Testis (tissue), 2 donors: Measurements from ENCODE around the gene CEP104.

ENCODE experiments used
- POLR2A ChIP-seq: fragments of 450-650 bp; IDR thresholded peaks from one replicate; pipeline ENCODE4 v1.6.1; 2017; ENCODE audit warnings: antibody characterized with exemption, mild to moderate bottlenecking, moderate library complexity
- TF ChIP-seq, protein P1 (sequence below), 3 experiments: fragments of 450-650 bp in 2 of 3; fragments of 200-600 bp in 1 of 3; sonication (generic) in 1 of 3; IDR thresholded peaks; one replicate each; pipeline ENCODE4 v1.5.1; 2016 to 2019; ENCODE audit warnings: antibody characterized with exemption in 3 of 3, mild to moderate bottlenecking in 2 of 3, moderate library complexity in 1 of 3

DNA sequence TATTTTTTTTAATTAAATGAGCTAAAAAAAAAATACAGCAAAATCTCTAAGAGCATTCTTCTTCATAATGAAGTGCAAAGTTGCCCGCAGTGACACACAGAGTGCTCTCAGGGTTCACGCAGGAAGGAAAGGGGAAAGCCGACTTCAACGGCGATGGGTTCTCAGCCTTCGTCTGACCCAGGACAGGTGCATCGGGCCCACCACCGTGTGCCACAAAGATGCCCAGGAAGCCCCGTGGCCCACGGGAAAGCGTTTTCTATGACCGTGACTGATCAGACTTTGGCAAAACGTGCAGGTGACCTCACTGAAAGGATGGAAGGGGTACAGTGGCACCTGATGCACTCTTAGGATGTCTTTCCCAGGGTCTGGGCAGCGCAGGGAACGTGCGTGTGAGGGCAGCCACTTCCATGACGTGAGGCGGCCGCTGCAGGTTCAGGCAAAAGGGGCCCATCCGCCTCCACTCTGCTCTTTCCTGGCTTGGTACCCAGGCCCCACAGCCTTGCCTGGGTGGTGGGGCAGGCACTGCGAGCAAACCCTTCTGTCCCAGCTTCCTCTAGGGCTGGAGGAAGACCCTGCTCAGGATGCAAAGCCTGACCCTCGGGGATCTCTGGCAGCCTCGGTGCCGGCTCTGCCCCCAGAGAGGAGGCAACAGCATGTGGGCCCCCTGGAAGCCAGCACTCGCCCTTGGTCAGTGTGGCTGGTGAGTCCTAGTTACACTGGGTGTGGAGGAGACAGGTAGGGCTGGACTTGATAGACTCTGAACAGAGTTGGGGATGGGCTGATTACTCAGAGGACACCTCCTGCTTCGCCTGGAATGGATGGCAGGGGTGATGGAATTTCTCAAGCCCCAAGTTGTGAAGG lies 69.0 kb downstream of the CEP104 start:
- TF ChIP-seq POLR2A, result no peak
- TF ChIP-seq, protein P1, sequence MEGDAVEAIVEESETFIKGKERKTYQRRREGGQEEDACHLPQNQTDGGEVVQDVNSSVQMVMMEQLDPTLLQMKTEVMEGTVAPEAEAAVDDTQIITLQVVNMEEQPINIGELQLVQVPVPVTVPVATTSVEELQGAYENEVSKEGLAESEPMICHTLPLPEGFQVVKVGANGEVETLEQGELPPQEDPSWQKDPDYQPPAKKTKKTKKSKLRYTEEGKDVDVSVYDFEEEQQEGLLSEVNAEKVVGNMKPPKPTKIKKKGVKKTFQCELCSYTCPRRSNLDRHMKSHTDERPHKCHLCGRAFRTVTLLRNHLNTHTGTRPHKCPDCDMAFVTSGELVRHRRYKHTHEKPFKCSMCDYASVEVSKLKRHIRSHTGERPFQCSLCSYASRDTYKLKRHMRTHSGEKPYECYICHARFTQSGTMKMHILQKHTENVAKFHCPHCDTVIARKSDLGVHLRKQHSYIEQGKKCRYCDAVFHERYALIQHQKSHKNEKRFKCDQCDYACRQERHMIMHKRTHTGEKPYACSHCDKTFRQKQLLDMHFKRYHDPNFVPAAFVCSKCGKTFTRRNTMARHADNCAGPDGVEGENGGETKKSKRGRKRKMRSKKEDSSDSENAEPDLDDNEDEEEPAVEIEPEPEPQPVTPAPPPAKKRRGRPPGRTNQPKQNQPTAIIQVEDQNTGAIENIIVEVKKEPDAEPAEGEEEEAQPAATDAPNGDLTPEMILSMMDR (IDR thresholded peaks at IDR 0.05), result no peak
